ENCODE measurements around the gene PHACTR1. TPM values are rescaled to one million over a fixed set of nuclear protein-coding genes. Genes with fewer than 3 reads are reported as not detected.

PHACTR1 gene
- total RNA-seq, 1 experiment from 2014 or later, result 15.5 TPM

GRCh38 chr6:12751694-12752325 is 35.2 kb downstream of the PHACTR1 start (continued):
- TF ChIP-seq CDX4 (CRISPR knock-in tag; IDR thresholded peaks at IDR 0.05; ENCODE audit: borderline replicate concordance) (no peak), IRF1 (CRISPR knock-in tag; IDR thresholded peaks at IDR 0.05) (no peak), PRDM15 (CRISPR knock-in tag; IDR thresholded peaks at IDR 0.05) (no peak), RORB (CRISPR knock-in tag; IDR thresholded peaks at IDR 0.05) (no peak), HMGXB4 (CRISPR knock-in tag; IDR thresholded peaks at IDR 0.05) (no peak), ZNF317 (CRISPR knock-in tag; IDR thresholded peaks at IDR 0.05; ENCODE audit: borderline replicate concordance, low read depth) (no peak), STAT6 (CRISPR knock-in tag; conservative IDR thresholded peaks at IDR 0.05; ENCODE audit: low read depth) (no peak), ZBTB21 (CRISPR knock-in tag; IDR thresholded peaks at IDR 0.05; ENCODE audit: borderline replicate concordance) (peak; percentile 53; the same call in 1 of the 2 replicates), SOX15 (CRISPR knock-in tag; IDR thresholded peaks at IDR 0.05) (no peak), FOXK1 (CRISPR knock-in tag; IDR thresholded peaks at IDR 0.05) (peak; percentile 39; the same call in 1 of the 2 replicates), AR (CRISPR knock-in tag; IDR thresholded peaks at IDR 0.05) (no peak), ZNF138 (CRISPR knock-in tag; conservative IDR thresholded peaks at IDR 0.05) (no peak), ZNF671 (CRISPR knock-in tag; IDR thresholded peaks at IDR 0.05) (no peak), CTCF (IDR thresholded peaks at IDR 0.05) (no peak), ZNF396 (CRISPR knock-in tag; IDR thresholded peaks at IDR 0.05; ENCODE audit: borderline replicate concordance) (0 out of 2 replicates have a peak, but pooled peaks have one; percentile 28), FOXP4 (CRISPR knock-in tag; IDR thresholded peaks at IDR 0.05) (peak; percentile 83; the same call in 1 of the 2 replicates), TP53 (CRISPR knock-in tag; IDR thresholded peaks at IDR 0.05) (0 out of 2 replicates have a peak, but pooled peaks have one; percentile 61)

All from WTC11 (cell line).